OCI-LY3 (cell line): ENCODE measurements around the gene IL22RA2.

Experiments
- EZH2phosphoT487 ChIP-seq: fragments of 200-600 bp; shearing (Covaris generic); IDR thresholded peaks from 2 replicates; pipeline ENCODE4 v1.6.1; 2018; ENCODE audit warnings: antibody characterized with exemption, mixed run types, low read depth
- TF ChIP-seq, protein P1 (sequence below): fragments of 200-600, 300-600 bp; sonication (generic); IDR thresholded peaks from 2 replicates; pipeline ENCODE4 v1.5.1; 2014; ENCODE audit warnings: antibody characterized with exemption, low read length, low read depth

DNA sequence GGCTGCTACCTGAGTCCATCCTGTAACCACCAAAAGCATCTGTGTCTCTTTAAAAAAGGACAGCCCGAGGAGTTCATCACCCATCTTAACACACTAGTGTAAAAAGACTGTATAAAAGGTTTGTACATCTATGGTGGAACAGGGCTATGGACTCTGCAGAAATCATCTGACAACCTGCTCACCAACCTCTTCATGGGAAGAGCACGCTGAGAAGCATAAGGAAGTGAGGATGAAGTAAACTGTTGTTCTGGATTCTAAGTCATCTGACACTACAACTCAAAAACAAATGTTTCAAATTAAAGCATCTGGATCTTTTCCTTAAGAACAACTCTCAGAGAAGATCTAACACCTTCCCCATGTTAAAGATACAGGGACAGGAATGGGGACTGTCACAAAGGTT lies 40.4 kb upstream of the IL22RA2 start:
- TF ChIP-seq, protein P1, sequence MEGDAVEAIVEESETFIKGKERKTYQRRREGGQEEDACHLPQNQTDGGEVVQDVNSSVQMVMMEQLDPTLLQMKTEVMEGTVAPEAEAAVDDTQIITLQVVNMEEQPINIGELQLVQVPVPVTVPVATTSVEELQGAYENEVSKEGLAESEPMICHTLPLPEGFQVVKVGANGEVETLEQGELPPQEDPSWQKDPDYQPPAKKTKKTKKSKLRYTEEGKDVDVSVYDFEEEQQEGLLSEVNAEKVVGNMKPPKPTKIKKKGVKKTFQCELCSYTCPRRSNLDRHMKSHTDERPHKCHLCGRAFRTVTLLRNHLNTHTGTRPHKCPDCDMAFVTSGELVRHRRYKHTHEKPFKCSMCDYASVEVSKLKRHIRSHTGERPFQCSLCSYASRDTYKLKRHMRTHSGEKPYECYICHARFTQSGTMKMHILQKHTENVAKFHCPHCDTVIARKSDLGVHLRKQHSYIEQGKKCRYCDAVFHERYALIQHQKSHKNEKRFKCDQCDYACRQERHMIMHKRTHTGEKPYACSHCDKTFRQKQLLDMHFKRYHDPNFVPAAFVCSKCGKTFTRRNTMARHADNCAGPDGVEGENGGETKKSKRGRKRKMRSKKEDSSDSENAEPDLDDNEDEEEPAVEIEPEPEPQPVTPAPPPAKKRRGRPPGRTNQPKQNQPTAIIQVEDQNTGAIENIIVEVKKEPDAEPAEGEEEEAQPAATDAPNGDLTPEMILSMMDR = no peak
- TF ChIP-seq EZH2phosphoT487 = no peak
